OCI-LY1 (cell line): ENCODE measurements around the gene HGD.

Experiments
- H2AFZ ChIP-seq: fragments of 200-600 bp; sonication (generic), shearing (Covaris generic); 2 replicates; pipeline ENCODE4 v1.6.0; 2014; ENCODE audit warnings: antibody characterized with exemption, mild to moderate bottlenecking, low read length
- H3F3A ChIP-seq: fragments of 200-600 bp; sonication (generic), shearing (Covaris generic); 2 replicates; pipeline ENCODE4 v1.6.0; 2014; ENCODE audit warnings: mild to moderate bottlenecking, antibody characterized with exemption, low read length, moderate library complexity; ENCODE audit not compliant: insufficient read depth
- H3K27ac ChIP-seq: fragments of 200-600 bp; sonication (generic); 2 replicates; pipeline ENCODE4 v1.5.1; 2014; ENCODE audit warnings: low read length, mixed run types, mild to moderate bottlenecking, low read depth; ENCODE audit not compliant: poor library complexity, severe bottlenecking
- H3K27me3 ChIP-seq: fragments of 200-600 bp; sonication (generic); 2 replicates; pipeline ENCODE4 v1.6.0; 2014; ENCODE audit warnings: antibody characterized with exemption, mild to moderate bottlenecking, low read length, moderate library complexity; ENCODE audit not compliant: insufficient read depth
- H3K36me3 ChIP-seq: fragments of 200-600 bp; sonication (generic); 2 replicates; pipeline ENCODE4 v1.6.1; 2014; ENCODE audit warnings: mild to moderate bottlenecking, antibody characterized with exemption, low read length, moderate library complexity, mixed read lengths; ENCODE audit not compliant: insufficient read depth
- H3K4me1 ChIP-seq: fragments of 200-600 bp; sonication (generic); 2 replicates; pipeline ENCODE4 v1.5.1; 2014; ENCODE audit warnings: mild to moderate bottlenecking, low read length, moderate library complexity; ENCODE audit not compliant: insufficient read depth, severe bottlenecking
- H3K4me2 ChIP-seq: fragments of 200-600 bp; sonication (generic), shearing (Covaris generic); 2 replicates; pipeline ENCODE4 v1.6.1; 2014; ENCODE audit warnings: low read length
- H3K4me3 ChIP-seq: fragments of 200-600 bp; sonication (generic); 2 replicates; pipeline ENCODE4 v1.5.1; 2014; ENCODE audit warnings: low read length, low read depth, mild to moderate bottlenecking, mixed read lengths; ENCODE audit not compliant: poor library complexity, severe bottlenecking
- H3K79me2 ChIP-seq: fragments of 200-600 bp; shearing (Covaris generic); 2 replicates; pipeline ENCODE4 v1.6.1; 2016; ENCODE audit warnings: mixed run types, low read length, mixed read lengths; ENCODE audit not compliant: insufficient read depth
- H3K9ac ChIP-seq: fragments of 200-600 bp; sonication (generic), shearing (Covaris generic); 2 replicates; pipeline ENCODE4 v1.6.1; 2014; ENCODE audit warnings: mild to moderate bottlenecking, low read length, mixed read lengths
- H3K9me2 ChIP-seq: fragments of 200-600 bp; sonication (generic), shearing (Covaris generic); 2 replicates; pipeline ENCODE4 v1.6.1; 2014; ENCODE audit warnings: low read depth, mild to moderate bottlenecking, low read length, mixed read lengths
- H3K9me3 ChIP-seq: fragments of 200-600 bp; shearing (Covaris generic); 2 replicates; pipeline ENCODE4 v1.6.1; 2014; ENCODE audit warnings: low read length, mixed read lengths
- H4K20me1 ChIP-seq: fragments of 200-600 bp; sonication (generic), shearing (Covaris generic); 2 replicates; pipeline ENCODE4 v1.6.0; 2016; ENCODE audit warnings: mild to moderate bottlenecking, low read length; ENCODE audit not compliant: insufficient read depth
- EZH2 ChIP-seq: fragments of 200-600 bp; sonication (generic), shearing (Covaris generic); IDR thresholded peaks from 2 replicates; pipeline ENCODE4 v1.8.0; 2017; ENCODE audit warnings: borderline replicate concordance, mixed run types, mild to moderate bottlenecking, antibody characterized with exemption, low read length, moderate library complexity, mixed read lengths
- TF ChIP-seq, protein P1 (sequence below): fragments of 200-600 bp; sonication (generic), shearing (Covaris generic); IDR thresholded peaks from 2 replicates; pipeline ENCODE4 v1.5.1; 2017; ENCODE audit warnings: mild to moderate bottlenecking, antibody characterized with exemption, low read length, moderate library complexity, mixed read lengths

Gene HGD

DNA sequence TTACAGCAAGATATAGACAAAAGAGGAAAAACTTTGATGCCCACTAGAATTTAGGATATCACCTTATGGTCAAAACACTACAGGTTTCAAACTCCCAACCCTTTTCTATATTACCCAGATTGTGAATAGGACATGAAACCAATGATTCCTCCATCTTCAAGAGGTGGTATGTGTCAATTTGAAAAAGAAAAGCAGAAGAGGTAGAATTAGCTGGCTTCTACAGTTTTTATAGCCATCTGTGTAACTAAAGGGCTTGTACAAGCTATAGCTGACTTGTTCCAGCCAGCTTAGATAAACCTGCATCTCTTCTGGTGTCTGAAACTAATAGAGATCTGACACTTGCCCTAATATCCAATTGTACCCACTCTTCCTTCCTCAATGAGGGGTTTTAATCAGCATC is 24.9 kb upstream of the HGD start:
- TF ChIP-seq, protein P1, sequence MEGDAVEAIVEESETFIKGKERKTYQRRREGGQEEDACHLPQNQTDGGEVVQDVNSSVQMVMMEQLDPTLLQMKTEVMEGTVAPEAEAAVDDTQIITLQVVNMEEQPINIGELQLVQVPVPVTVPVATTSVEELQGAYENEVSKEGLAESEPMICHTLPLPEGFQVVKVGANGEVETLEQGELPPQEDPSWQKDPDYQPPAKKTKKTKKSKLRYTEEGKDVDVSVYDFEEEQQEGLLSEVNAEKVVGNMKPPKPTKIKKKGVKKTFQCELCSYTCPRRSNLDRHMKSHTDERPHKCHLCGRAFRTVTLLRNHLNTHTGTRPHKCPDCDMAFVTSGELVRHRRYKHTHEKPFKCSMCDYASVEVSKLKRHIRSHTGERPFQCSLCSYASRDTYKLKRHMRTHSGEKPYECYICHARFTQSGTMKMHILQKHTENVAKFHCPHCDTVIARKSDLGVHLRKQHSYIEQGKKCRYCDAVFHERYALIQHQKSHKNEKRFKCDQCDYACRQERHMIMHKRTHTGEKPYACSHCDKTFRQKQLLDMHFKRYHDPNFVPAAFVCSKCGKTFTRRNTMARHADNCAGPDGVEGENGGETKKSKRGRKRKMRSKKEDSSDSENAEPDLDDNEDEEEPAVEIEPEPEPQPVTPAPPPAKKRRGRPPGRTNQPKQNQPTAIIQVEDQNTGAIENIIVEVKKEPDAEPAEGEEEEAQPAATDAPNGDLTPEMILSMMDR = no peak
- H3K9me2 ChIP-seq = no peaks in the 10 kb centered on the region
- no peaks in the 10 kb centered on the region for H3K9me3 ChIP-seq
- no peaks in the 10 kb centered on the region for H3K4me1 ChIP-seq
- H2AFZ ChIP-seq = no peak overlapping the region
- H4K20me1 ChIP-seq = no peaks in the 10 kb centered on the region
- H3K27me3 ChIP-seq = no peaks in the 10 kb centered on the region
- no peak overlapping the region for H3K4me2 ChIP-seq
- H3K9ac ChIP-seq = no peak overlapping the region
- H3K4me3 ChIP-seq = no peak overlapping the region
- no peaks in the 10 kb centered on the region for H3K79me2 ChIP-seq
- H3F3A ChIP-seq = no peaks in the 10 kb centered on the region
- H3K36me3 ChIP-seq = peaks cover 42% of the 10 kb centered on the region
- H3K27ac ChIP-seq = no peak overlapping the region

DNA sequence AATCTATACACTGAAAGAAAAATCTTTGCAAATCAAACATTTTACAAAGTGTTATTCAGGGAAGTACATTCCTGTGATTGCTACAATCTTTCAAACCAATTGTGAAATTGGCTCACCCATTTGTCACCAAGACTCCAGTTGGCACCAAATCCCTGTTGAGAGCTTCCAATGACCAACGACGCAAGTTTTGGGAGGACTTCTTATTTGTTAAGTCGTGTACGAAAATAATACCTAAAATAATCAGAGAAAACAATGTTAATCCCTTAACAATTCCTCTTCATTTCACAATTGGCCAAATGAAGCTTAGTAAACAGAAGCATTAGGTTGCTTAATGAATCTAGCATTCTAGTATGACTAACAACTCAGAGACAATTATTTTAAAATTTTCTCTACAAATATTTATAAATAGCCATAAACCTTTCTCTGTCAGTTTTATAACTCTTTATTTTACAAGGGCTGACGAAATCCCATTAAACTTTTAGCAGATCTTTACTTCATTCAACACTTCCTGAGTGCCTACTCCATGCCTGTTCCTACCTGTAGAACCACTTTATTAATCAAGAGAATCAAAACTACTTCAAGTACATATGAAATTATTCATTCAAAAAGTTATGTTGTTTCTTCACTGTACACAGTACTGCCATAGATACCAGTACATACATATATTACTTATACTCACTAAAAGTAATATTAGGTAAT is 24.0 kb upstream of the HGD start:
- no peaks in the 10 kb centered on the region for H3F3A ChIP-seq
- no peaks in the 10 kb centered on the region for H3K27me3 ChIP-seq
- H4K20me1 ChIP-seq = no peaks in the 10 kb centered on the region
- no peak overlapping the region for H2AFZ ChIP-seq
- H3K9me3 ChIP-seq = no peaks in the 10 kb centered on the region
- H3K9ac ChIP-seq = no peak overlapping the region
- H3K9me2 ChIP-seq = no peaks in the 10 kb centered on the region
- no peaks in the 10 kb centered on the region for H3K79me2 ChIP-seq
- peaks cover 42% of the 10 kb centered on the region for H3K36me3 ChIP-seq
- no peak overlapping the region for H3K27ac ChIP-seq
- H3K4me3 ChIP-seq = no peak overlapping the region
- H3K4me2 ChIP-seq = no peak overlapping the region
- TF ChIP-seq, protein P1 = no peak
- H3K4me1 ChIP-seq = no peaks in the 10 kb centered on the region

DNA sequence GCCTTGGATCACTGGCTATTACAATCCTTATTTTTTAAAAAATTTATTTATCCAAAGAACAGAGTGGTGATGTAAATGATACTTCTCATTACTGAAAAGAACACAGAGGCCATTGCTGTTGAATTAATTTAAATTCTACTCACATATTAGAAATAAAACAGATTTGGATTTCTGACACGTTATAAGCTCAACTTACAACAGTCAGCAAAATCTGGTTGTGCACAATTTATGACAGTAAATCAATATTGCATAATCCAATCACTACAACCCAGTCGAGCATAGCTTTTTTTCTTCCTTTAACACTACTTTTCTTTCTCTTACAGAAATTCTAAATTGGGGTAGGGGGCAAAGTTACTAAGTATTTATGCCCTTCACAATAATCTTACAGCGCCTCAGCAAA is 17.3 kb upstream of the HGD start:
- Histone ChIP-seq H3K4me3 (no peak overlapping the region), H3K36me3 (peaks cover 31% of the 10 kb centered on the region), H3F3A (no peaks in the 10 kb centered on the region), H3K9me3 (no peaks in the 10 kb centered on the region), H3K4me1 (no peaks in the 10 kb centered on the region), H3K9me2 (no peaks in the 10 kb centered on the region), H2AFZ (no peak overlapping the region), H4K20me1 (no peaks in the 10 kb centered on the region), H3K4me2 (no peak overlapping the region), H3K27ac (no peak overlapping the region), H3K79me2 (no peaks in the 10 kb centered on the region), H3K27me3 (no peaks in the 10 kb centered on the region), H3K9ac (no peak overlapping the region)
- TF ChIP-seq, protein P1 = no peak
- TF ChIP-seq EZH2 = no peak
